Measurements from ENCODE around the gene RAB35. TPM values are rescaled to one million over a fixed set of nuclear protein-coding genes. Genes with fewer than 3 reads are reported as not detected.
A peak's percentile ranks its signal among the peaks of the same experiment; 100 is the strongest.

The RAB35 gene
- total RNA-seq, 2 experiments from 2014 or later = 38.2 to 41.5 TPM

GRCh38 chr12:120131116-120131515 is 14.6 kb upstream of the RAB35 start:
- ATAC-seq (no peak), DNase-seq (no peak)
- CTCF ChIA-PET = no interaction called here
- no peaks in the 10 kb centered on the region for H3K9me3 Mint-ChIP-seq
- no peaks in the 10 kb centered on the region for H3K27me3 Mint-ChIP-seq
- peaks cover 25% of the 10 kb centered on the region for H3K4me1 Mint-ChIP-seq (ENCODE audit: low read depth)
- H3K36me3 Mint-ChIP-seq (ENCODE audit: low read depth) = peaks cover 60% of the 10 kb centered on the region
- POLR2A ChIA-PET = interaction anchor here (1.0 kb wide), 1 partner anchor 88 kb away, joined by 3 read pairs; no protein-coding TSS in a partner anchor
- H3K27ac Mint-ChIP-seq = no peak overlapping the region
- no peak for TF ChIP-seq CTCF (IDR thresholded peaks at IDR 0.05)
- no peak overlapping the region for H3K4me3 Mint-ChIP-seq
- intact Hi-C loops (cut with micrococcal nuclease) = no loop called here

GRCh38 chr12:120130011-120130410 is 13.5 kb upstream of the RAB35 start:
- ATAC-seq = no peak
- CTCF ChIA-PET = no interaction called here
- Mint-ChIP-seq H3K27me3 (no peaks in the 10 kb centered on the region), H3K4me1 (ENCODE audit: low read depth) (peaks cover 28% of the 10 kb centered on the region), H3K36me3 (ENCODE audit: low read depth) (peaks cover 59% of the 10 kb centered on the region), H3K4me3 (no peak overlapping the region), H3K9me3 (no peaks in the 10 kb centered on the region), H3K27ac (no peak overlapping the region)
- no peak for TF ChIP-seq CTCF (IDR thresholded peaks at IDR 0.05)
- POLR2A ChIA-PET = no interaction called here
- no peak for DNase-seq
- intact Hi-C loops (cut with micrococcal nuclease) = no loop called here

- no peaks in the 10 kb centered on the region for H3K27me3 Mint-ChIP-seq
- no peak overlapping the region for H3K4me3 Mint-ChIP-seq
- TF ChIP-seq CTCF (IDR thresholded peaks at IDR 0.05) = no peak
- ChIA-PET POLR2A (interaction anchor here (0.7 to 3.5 kb wide), 10 partner anchors 9 to 165 kb away, joined by 3 to 20 read pairs (median 4); partner anchors contain the start of genes RAB35 and RPLP0), CTCF (interaction anchor here (0.7 to 1.6 kb wide), 4 partner anchors 10 to 70 kb away, joined by 3 to 7 read pairs (median 3); partner anchors contain the start of gene RAB35)
- ATAC-seq = no peak
- H3K4me1 Mint-ChIP-seq (ENCODE audit: low read depth) = peaks cover 50% of the 10 kb centered on the region
- peaks cover 39% of the 10 kb centered on the region for H3K36me3 Mint-ChIP-seq (ENCODE audit: low read depth)
- no peaks in the 10 kb centered on the region for H3K9me3 Mint-ChIP-seq
- intact Hi-C loops (cut with micrococcal nuclease) = loop anchor here (5.0 kb wide), 1 partner anchor 66 kb away; the partner anchor contains the start of gene GCN1
- no peak for DNase-seq
- peak overlapping the region; percentile 84 for H3K27ac Mint-ChIP-seq
These were observed 10.1 kb upstream of the RAB35 start for GRCh38 chr12:120126635-120127005.

- intact Hi-C loops (cut with micrococcal nuclease) = loop anchor here (5.0 kb wide), 1 partner anchor 66 kb away; the partner anchor contains the start of gene GCN1
- ChIA-PET CTCF (interaction anchor here (0.7 to 1.6 kb wide), 5 partner anchors 9 to 70 kb away, joined by 3 to 7 read pairs (median 3); partner anchors contain the start of gene RAB35), POLR2A (interaction anchor here (0.7 to 3.5 kb wide), 9 partner anchors 9 to 166 kb away, joined by 3 to 20 read pairs (median 3); partner anchors contain the start of genes RAB35, RNU4-2 and RPLP0)
- H3K9me3 Mint-ChIP-seq = no peaks in the 10 kb centered on the region
- TF ChIP-seq CTCF (IDR thresholded peaks at IDR 0.05) = no peak
- ATAC-seq (peak; percentile 34), DNase-seq (peak; percentile 46)
- H3K36me3 Mint-ChIP-seq (ENCODE audit: low read depth) = peaks cover 38% of the 10 kb centered on the region
- peak overlapping the region; percentile 84 for H3K27ac Mint-ChIP-seq
- H3K27me3 Mint-ChIP-seq = no peaks in the 10 kb centered on the region
- peaks cover 56% of the 10 kb centered on the region for H3K4me1 Mint-ChIP-seq (ENCODE audit: low read depth)
- no peak overlapping the region for H3K4me3 Mint-ChIP-seq
These were observed 9.5 kb upstream of the RAB35 start for GRCh38 chr12:120125792-120126634.
